Sigmoid colon (tissue), 4 donors: ENCODE measurements around the gene ELMO1.

Source experiments
- CTCF ChIP-seq, 4 experiments: fragments of 450-650 bp in 3 of 4; fragments of 200-600 bp in 1 of 4; IDR thresholded peaks; one replicate each; pipeline ENCODE4 v1.5.1; 2016 to 2019; ENCODE audit warnings: antibody characterized with exemption in 4 of 4, mild to moderate bottlenecking in 3 of 4, moderate library complexity in 2 of 4
- EP300 ChIP-seq, 4 donors: sonication (generic); formaldehyde crosslinking; IDR thresholded peaks; one replicate each; pipeline ENCODE4 v1.6.1; 2017; ENCODE audit warnings: antibody characterized with exemption in 4 of 4
- POLR2A ChIP-seq, 2 donors: fragments of 450-650 bp; IDR thresholded peaks; one replicate each; pipeline ENCODE4 v1.6.1; 2016; ENCODE audit warnings: antibody characterized with exemption in 2 of 2, mild to moderate bottlenecking in 2 of 2, moderate library complexity in 2 of 2
- POLR2AphosphoS5 ChIP-seq, 4 donors: sonication (generic); formaldehyde crosslinking; IDR thresholded peaks; one replicate each; pipeline ENCODE4 v1.6.1; 2017; ENCODE audit warnings: antibody characterized with exemption in 4 of 4

- TF ChIP-seq CTCF (IDR thresholded peaks at IDR 0.05) (no peak), POLR2AphosphoS5 (IDR thresholded peaks at IDR 0.05) (no peak), EP300 (IDR thresholded peaks at IDR 0.05) (no peak), POLR2A (IDR thresholded peaks at IDR 0.05) (no peak)
Measured at GRCh38 chr7:37231613-37232012, 217.1 kb downstream of the ELMO1 start.
